K562 (cell line): ENCODE measurements around the gene CRCP. TPM values are rescaled to one million over a fixed set of nuclear protein-coding genes. Genes with fewer than 3 reads are reported as not detected.

Experiments
- E2F1 ChIP-seq: sonication (generic); formaldehyde crosslinking; IDR thresholded peaks from 2 replicates; pipeline ENCODE4 v1.8.1; 2023; ENCODE audit warnings: mild to moderate bottlenecking, missing genetic modification reagents, moderate library complexity
- HNRNPUL1 ChIP-seq: fragments of 200-400 bp; formaldehyde crosslinking; IDR thresholded peaks from 2 replicates; pipeline ENCODE4 v1.6.1; 2017; ENCODE audit warnings: low read length
- KLF16 ChIP-seq: IDR thresholded peaks from 2 replicates; pipeline ENCODE4 v1.6.1; 2016; ENCODE audit warnings: antibody characterized with exemption
- NFIC ChIP-seq: fragments of 450-650 bp; IDR thresholded peaks from 2 replicates; pipeline ENCODE4 v1.6.1; 2017; ENCODE audit warnings: mild to moderate bottlenecking, inconsistent platforms
- SMAD2 ChIP-seq: fragments of 150-350 bp; IDR thresholded peaks from 2 replicates; pipeline ENCODE4 v1.6.1; 2014; ENCODE audit warnings: low read depth, mild to moderate bottlenecking, low read length
- SMAD4 ChIP-seq: fragments of 250-450 bp; sonication (Bioruptor Pico); conservative IDR thresholded peaks from 2 replicates; pipeline ENCODE4 v1.8.0; 2021; ENCODE audit warnings: inconsistent platforms, mild to moderate bottlenecking, moderate library complexity
- TCFL5 ChIP-seq: fragments of 250-450 bp; sonication (Bioruptor Pico); conservative IDR thresholded peaks from 2 replicates; pipeline ENCODE4 v1.6.1; 2021; ENCODE audit warnings: mild to moderate bottlenecking, moderate library complexity, matching md5 sums
- ZBTB49 ChIP-seq: sonication (generic); formaldehyde crosslinking; IDR thresholded peaks from 2 replicates; pipeline ENCODE4 v1.8.0; 2022; ENCODE audit warnings: missing genetic modification reagents, mild to moderate bottlenecking, borderline replicate concordance
- ZBTB5 ChIP-seq: fragments of 450-650 bp; IDR thresholded peaks from 2 replicates; pipeline ENCODE4 v1.6.1; 2017; ENCODE audit warnings: antibody characterized with exemption
- ZBTB8A ChIP-seq: fragments of 450-650 bp; IDR thresholded peaks from 2 replicates; pipeline ENCODE4 v1.6.1; 2018; ENCODE audit warnings: mild to moderate bottlenecking, moderate library complexity; ENCODE audit not compliant: partially characterized antibody
- ZNF407 ChIP-seq: fragments of 450-650 bp; IDR thresholded peaks from 2 replicates; pipeline ENCODE4 v1.6.1; 2016; ENCODE audit warnings: low read depth
- ZNF764 ChIP-seq: fragments of 250-450 bp; sonication (Bioruptor Pico); IDR thresholded peaks from 2 replicates; pipeline ENCODE4 v1.4.0; 2020; ENCODE audit warnings: low read depth, mild to moderate bottlenecking, moderate library complexity
- ZNF77 ChIP-seq: fragments of 250-450 bp; sonication (Bioruptor Pico); IDR thresholded peaks from 2 replicates; pipeline ENCODE4 v1.5.0; 2020
- polyA plus RNA-seq, 8 experiments: library from polyadenylated mRNA; depleted of rRNA in 4 of 8; stranded (reverse) in 5 of 8; unstranded in 3 of 8; fragments of >200 nt; fragmentation: Nextera tagmentation in 2 of 8; fragmentation: Illumina TruSeq in 1 of 8; extraction: Ambion mirVana in 2 of 8; extraction: Trizol in 1 of 8; gene quantifications; 2 replicates each; pipeline versions ENCODE4 v1.2.1 to v1.2.3, GENCODE V29; 2011 to 2014; ENCODE audit warnings: inconsistent platforms in 1 of 8, missing spikeins in 1 of 8
- total RNA-seq, 7 experiments: library from RNA; depleted of rRNA in 6 of 7; stranded (reverse); fragments of >200 nt in 6 of 7; fragmentation: Illumina TruSeq in 2 of 7; extraction: Trizol in 2 of 7; gene quantifications; 2 replicates each; pipeline versions ENCODE4 v1.2.1 to v1.2.3, GENCODE V29; 2011 to 2021; ENCODE audit warnings: low replicate concordance in 1 of 7

The CRCP gene
- total and polyA plus RNA-seq, 9 of the 15 experiments (the other 6 are each of a cell fraction or from before 2014, with no cell fraction given), result 22.1 to 58.3 (median 43.4) TPM

- TF ChIP-seq ZBTB49 (CRISPR knock-in tag) (no peak), ZNF407 (no peak), ZBTB8A (no peak), ZNF77 (CRISPR knock-in tag) (no peak), TCFL5 (no peak), SMAD4 (no peak), KLF16 (no peak), HNRNPUL1 (no peak), E2F1 (no peak), NFIC (peak; percentile 43), ZBTB5 (no peak), ZNF764 (CRISPR knock-in tag) (no peak), SMAD2 (no peak)
Observed at GRCh38 chr7:66170309-66171231, 55.9 kb downstream of the CRCP start (continued).
